OCI-M2 (cell line): ENCODE measurements around the gene OPHN1.
"Not testable (repeated sequence)": the region's sequence is repeated elsewhere in the genome, so short reads cannot be mapped to it uniquely, and the experiment has no call there.

ENCODE experiments used
- DNase-seq: peaks from one replicate; lab custom pipeline; 2025; ENCODE audit not compliant: unreplicated experiment; lab: John Stamatoyannopoulos, UW

OPHN1 gene

GRCh38 chrX:68428431-68428830, 4.9 kb downstream of the OPHN1 start:
- DNase-seq, result no peak

- no peak for DNase-seq
These were observed 8.6 kb downstream of the OPHN1 start for GRCh38 chrX:68424719-68425118.

GRCh38 chrX:68422478-68422877, 10.8 kb downstream of the OPHN1 start:
- DNase-seq, result no peak

DNA sequence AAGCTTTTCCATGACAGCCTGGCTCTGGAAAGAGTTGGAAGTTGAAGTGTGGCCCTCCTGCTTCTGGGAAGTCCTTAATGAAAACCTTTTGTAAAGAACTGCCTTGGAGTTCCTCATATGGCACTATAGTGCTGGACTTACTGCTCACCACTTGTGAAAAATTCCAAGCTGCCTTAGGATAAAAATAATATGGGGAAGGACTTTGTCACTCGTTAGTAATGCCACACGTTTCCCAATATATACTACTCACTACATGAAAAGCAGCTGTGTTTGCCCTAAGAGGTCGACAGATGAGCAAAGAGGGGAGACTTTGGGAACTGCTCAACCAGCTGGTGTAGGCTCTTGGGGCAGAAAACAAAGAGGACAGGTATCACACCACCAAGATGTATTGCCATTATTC, 11.7 kb downstream of the OPHN1 start:
- DNase-seq, result no peak

GRCh38 chrX:68420559-68420958, 12.7 kb downstream of the OPHN1 start:
- DNase-seq, result no peak

DNA sequence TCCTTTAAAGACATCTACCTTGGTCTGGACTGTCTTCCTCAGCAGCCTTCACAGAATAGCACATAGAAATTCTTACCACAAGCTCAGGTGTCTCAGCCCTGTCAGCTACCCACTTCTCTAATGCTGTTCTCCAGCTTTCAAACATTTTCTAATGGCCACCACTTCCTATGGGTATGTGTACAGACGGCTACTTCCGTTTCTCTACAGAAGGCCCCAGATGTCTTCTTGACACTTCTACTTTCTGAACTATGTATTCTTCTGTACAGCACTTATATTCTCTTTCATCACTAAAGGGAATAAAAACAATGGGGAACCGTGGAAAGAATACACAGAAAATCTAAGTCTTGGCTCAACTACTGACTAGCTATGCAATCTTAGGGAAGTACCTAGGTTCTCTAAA, 13.3 kb downstream of the OPHN1 start:
- DNase-seq, result no peak

- no peak for DNase-seq
These were observed 15.6 kb downstream of the OPHN1 start for GRCh38 chrX:68417651-68418050.

DNA sequence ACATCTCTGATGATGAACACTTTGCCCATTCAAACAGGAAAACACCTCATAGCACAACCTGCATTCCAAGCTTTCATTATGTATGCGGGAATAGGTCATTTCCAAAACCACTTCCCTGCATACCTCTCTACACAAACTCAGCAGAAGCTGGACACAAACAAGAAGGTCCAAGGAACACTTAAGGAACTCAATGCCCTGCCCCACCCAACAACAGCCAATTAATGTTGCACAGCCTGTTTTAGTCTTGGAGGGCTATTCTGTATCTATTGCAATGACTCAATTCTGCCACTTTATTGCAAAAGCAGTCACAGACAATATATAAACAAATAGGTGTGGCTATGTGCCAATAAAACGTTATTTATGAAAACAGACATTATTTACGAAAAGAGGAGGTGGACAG, 16.7 kb downstream of the OPHN1 start:
- DNase-seq, result no peak

DNA sequence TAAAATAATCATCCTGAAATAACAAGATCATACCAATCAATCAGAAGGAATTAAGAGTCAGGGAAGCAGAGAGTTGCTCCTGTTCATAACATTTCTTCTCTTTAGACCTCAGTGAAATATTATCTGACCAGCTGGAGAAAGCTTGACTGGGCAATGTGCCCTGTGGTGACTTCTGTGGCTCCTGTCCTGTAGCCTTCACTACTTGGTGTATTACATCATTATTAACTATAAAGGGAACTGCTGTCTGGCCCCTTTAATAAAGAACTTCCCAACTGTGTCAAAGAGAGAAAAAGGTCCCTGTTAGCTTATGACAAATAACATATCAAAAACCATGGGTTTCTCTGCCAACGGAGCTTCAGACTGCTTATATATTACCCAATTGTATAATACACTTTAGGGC, 18.0 kb downstream of the OPHN1 start:
- no peak for DNase-seq

DNA sequence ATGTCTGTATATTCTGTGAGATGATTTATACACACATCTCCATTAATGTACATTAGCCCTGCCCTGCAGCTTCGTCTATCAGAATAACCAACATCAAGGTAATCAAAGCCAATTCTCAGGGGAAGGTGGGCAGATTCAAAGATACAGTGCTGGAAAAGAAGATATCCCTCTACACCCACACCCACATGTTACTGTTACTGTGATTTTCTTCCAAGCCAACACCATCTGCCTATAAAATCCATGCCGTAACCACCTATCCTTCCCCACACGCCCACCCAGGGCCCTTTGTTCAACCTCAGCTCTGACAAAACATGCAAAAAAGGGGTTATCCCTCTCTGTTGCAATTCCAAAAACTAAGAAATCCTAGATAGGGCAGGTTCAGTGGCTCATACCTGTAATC, 20.0 kb downstream of the OPHN1 start:
- no peak for DNase-seq

DNA sequence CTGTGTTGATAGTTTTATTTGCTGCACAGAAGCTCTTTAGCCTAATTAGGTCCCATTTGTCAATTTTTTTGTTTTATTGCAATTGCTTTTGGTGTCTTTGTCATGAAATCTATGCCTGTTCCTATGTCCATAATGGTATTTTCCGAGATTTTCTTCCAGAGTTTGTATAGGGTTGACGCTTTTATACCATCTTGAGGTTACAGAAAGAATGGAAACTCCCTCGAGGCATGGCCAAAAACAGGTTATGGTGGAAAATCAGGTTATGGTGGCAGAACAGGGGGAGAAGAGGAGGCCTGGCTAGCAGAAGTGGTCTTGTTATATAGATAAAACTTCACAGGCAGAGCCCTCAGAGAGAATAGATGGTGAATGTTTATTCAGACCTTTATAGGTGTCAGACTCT, 21.6 kb downstream of the OPHN1 start:
- no peak for DNase-seq

- no peak for DNase-seq
These were observed 24.1 kb downstream of the OPHN1 start for GRCh38 chrX:68409194-68409593.

GRCh38 chrX:68403522-68403921, 29.8 kb downstream of the OPHN1 start:
- no peak for DNase-seq

GRCh38 chrX:68403038-68403437, 30.3 kb downstream of the OPHN1 start:
- DNase-seq, result no peak

DNA sequence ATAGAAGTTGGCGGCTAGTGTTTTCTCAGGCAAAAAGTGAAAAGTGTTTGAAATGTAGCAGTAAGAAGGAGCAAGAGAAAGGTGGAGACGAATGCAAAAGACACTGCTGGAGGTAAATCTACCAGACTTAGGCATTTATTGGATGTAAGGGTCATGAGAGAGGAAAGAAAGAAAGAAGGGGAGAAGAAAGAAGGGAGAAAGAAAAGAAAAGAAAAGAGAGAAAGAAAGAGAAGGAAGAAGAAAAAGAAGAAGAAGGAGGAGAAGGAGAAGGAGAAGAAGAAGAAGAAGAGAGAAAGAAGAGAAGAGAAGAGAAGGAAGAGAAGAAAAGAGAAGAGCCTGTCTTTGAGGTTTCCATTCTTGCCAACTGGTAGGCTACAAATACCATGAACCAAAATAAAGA, 31.2 kb downstream of the OPHN1 start:
- DNase-seq, result no peak

DNA sequence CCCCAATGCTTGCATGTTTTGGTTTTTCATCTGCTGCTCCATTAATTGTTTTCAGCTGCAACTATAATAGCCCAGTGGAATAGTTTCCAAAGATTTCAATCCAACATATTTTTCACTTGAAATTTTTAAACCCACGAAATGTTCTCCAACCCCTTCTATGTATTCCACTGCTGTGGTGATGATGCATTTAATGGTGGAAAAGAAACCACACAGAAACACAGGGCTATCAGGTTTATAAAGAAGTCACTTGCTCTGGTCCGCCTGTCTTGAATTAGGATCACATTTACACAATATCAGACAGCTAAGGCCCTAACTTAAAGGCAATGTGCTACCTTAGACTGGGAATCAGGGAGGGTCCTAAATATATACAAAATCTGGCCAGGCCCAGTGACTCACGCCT, 35.0 kb downstream of the OPHN1 start:
- DNase-seq, result no peak

DNA sequence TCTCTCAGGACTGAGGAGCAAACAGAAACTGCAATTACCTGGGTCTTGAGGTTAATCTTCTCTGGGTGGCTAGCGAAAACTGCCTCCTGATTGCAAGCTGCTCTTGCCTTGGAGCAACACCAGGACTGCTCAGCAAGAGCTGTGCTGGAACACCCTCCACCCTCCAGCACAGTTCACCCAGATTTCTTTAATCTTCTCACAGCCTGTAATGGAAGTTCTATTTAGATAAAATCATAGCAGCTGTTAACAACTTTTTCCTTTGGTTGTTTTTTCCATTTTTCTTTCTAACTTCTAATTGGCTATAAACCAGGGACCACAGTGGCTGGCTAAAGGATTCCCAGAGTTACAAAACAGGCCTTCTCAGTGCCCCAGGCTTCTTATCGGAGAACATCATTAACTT, 36.3 kb downstream of the OPHN1 start:
- DNase-seq, result no peak

DNA sequence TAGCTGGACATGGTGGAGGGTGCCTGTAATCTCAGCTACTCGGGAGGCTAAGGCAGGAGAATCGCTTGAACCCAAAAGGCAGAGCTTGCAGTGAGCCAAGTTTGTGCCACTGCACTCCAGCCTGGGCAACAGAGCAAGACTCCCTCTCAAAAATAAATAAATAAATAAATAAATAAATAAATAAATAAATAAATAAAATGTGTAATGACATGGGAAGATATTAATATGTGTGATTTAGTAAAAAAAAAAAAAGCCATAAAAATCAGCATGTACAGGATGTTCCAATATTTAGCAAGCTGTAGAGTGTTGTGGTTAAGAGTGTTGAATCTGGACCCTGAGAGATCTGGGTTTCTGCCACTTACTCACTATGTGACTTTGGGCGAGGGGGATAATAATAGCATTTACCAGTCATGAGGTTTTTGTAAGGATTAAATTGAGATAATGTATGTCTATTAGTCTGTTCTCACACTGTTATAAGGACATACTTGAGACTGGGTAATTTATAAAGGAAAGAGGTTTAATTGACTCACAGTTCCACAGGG, 43.8 kb downstream of the OPHN1 start:
- DNase-seq, result not testable (repeated sequence)

- DNase-seq, result no peak
These were observed 45.5 kb downstream of the OPHN1 start for GRCh38 chrX:68387776-68388175.

DNA sequence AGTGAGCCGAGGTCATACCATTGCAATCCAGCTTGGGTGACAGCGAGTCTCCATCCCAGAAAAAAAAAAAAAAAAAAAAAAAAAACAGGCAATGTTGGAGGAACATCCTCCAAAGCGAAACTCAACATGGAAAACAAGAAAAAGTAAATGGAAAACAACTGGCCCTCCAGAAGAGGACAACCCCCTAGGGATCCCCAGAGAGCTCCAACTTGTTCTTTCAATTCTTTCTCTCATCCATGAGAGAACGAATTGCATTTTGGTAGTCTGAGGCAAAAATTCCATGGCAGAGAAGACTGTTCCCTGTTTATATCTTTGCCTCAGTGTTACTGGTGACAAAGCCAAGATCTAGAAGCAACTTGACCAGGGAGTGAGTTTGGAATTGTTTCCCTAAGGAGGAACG, 49.8 kb downstream of the OPHN1 start:
- DNase-seq, result no peak

- not testable (repeated sequence) for DNase-seq
These were observed 55.7 kb downstream of the OPHN1 start for GRCh38 chrX:68377579-68377978.

DNA sequence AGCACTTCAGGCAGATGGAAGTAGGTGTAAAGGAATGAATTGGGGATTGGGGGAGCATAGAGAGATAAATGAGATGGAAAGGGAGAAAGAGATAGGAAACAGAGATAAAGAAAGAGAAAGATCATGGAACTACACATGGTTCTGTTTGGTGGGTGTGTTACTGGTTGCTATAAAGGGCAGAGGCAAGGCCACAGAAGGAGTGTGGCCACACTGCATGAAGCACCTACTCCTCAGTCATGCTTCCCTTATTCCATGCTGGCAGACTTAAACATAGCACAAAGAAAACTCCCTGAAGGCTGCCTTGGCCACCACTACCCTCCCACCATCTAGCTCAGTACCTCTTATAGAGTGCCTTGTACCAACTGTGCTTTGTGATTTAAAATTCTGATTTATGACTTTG, 56.9 kb downstream of the OPHN1 start:
- no peak for DNase-seq

- DNase-seq, result no peak
These were observed 57.5 kb downstream of the OPHN1 start for GRCh38 chrX:68375803-68376202.

- DNase-seq, result no peak
These were observed 60.6 kb downstream of the OPHN1 start for GRCh38 chrX:68372665-68373064.
